DND-41 (cell line): ENCODE measurements around the gene PRMT3.

ENCODE experiments used
- CTCF ChIP-seq: IDR thresholded peaks from 2 replicates; pipeline ENCODE4 v1.5.1; 2012; ENCODE audit warnings: borderline replicate concordance, low read length, moderate library complexity, mild to moderate bottlenecking; ENCODE audit not compliant: poor library complexity, severe bottlenecking; ENCODE audit errors: extremely low read depth
- EZH2 ChIP-seq: IDR thresholded peaks from 3 replicates; pipeline ENCODE4 v1.6.1; 2012; ENCODE audit warnings: borderline replicate concordance, low read depth, mild to moderate bottlenecking, moderate library complexity, low read length, inconsistent platforms; ENCODE audit not compliant: severe bottlenecking

- TF ChIP-seq CTCF (no peak), EZH2 (no peak)
Measured at GRCh38 chr11:20399498-20399897, 12.0 kb downstream of the PRMT3 start.
